SU-DHL-6 (cell line): ENCODE data around the gene LRRN2.

Experiments
- H2AFZ ChIP-seq: fragments of 200-600 bp; sonication (generic); 2 replicates; pipeline ENCODE4 v1.6.1; 2014; ENCODE audit warnings: low read depth, mild to moderate bottlenecking, moderate library complexity, mixed read lengths, antibody characterized with exemption, low read length; ENCODE audit not compliant: severe bottlenecking
- H3F3A ChIP-seq: fragments of 200-600 bp; shearing (Covaris generic); 2 replicates; pipeline ENCODE4 v1.6.0; 2016; ENCODE audit warnings: antibody characterized with exemption, mild to moderate bottlenecking; ENCODE audit not compliant: insufficient read depth
- H3K27ac ChIP-seq: fragments of 200-600 bp; sonication (generic); 2 replicates; pipeline ENCODE4 v1.5.1; 2016; ENCODE audit warnings: low read depth, mild to moderate bottlenecking, low read length, moderate library complexity, mixed read lengths
- H3K27me3 ChIP-seq: fragments of 200-600 bp; sonication (generic), shearing (Covaris generic); 2 replicates; pipeline ENCODE4 v1.6.0; 2014; ENCODE audit warnings: mild to moderate bottlenecking, low read length
- H3K36me3 ChIP-seq: fragments of 200-600 bp; sonication (generic); 2 replicates; pipeline ENCODE4 v1.6.1; 2014; ENCODE audit warnings: mild to moderate bottlenecking, low read length, mixed read lengths
- H3K4me2 ChIP-seq: fragments of 300-600, 200-600 bp; shearing (Covaris generic), sonication (generic); 2 replicates; pipeline ENCODE4 v1.6.0; 2014; ENCODE audit warnings: low read length, low read depth, mild to moderate bottlenecking; ENCODE audit not compliant: poor library complexity, severe bottlenecking
- H3K4me3 ChIP-seq: fragments of 200-600 bp; sonication (generic); 2 replicates; pipeline ENCODE4 v1.5.1; 2014; ENCODE audit warnings: antibody characterized with exemption, low read length, mild to moderate bottlenecking, mixed read lengths; ENCODE audit not compliant: insufficient read depth, poor library complexity, severe bottlenecking
- H3K79me2 ChIP-seq: fragments of 200-600 bp; sonication (generic); 2 replicates; pipeline ENCODE4 v1.6.1; 2014; ENCODE audit warnings: mild to moderate bottlenecking, low read length, moderate library complexity; ENCODE audit not compliant: insufficient read depth
- H3K9ac ChIP-seq: fragments of 200-600 bp; sonication (generic); 2 replicates; pipeline ENCODE4 v1.7.0; 2014; ENCODE audit warnings: mild to moderate bottlenecking, low read length
- H3K9me2 ChIP-seq: fragments of 200-600 bp; sonication (generic); replicated peaks from 2 replicates; pipeline ENCODE4 v1.6.1; 2014; ENCODE audit warnings: low read length; ENCODE audit not compliant: insufficient read depth
- H3K9me3 ChIP-seq: fragments of 200-600 bp; sonication (generic); 2 replicates; pipeline ENCODE4 v1.6.1; 2014; ENCODE audit warnings: low read length, mixed read lengths; ENCODE audit not compliant: insufficient read depth
- H4K20me1 ChIP-seq: fragments of 200-600 bp; sonication (generic); 2 replicates; pipeline ENCODE4 v1.6.1; 2014; ENCODE audit warnings: low read depth, mild to moderate bottlenecking, antibody characterized with exemption, low read length, moderate library complexity, mixed read lengths
- EZH2phosphoT487 ChIP-seq: fragments of 200-600 bp; sonication (generic), shearing (Covaris generic); conservative IDR thresholded peaks from 2 replicates; pipeline ENCODE4 v1.6.1; 2018; ENCODE audit warnings: mild to moderate bottlenecking, antibody characterized with exemption, low read length, moderate library complexity, mixed read lengths
- TF ChIP-seq, protein P1 (sequence below): fragments of 200-600 bp; sonication (generic); IDR thresholded peaks from one replicate; pipeline ENCODE4 v1.5.1; 2017; ENCODE audit warnings: antibody characterized with exemption, mild to moderate bottlenecking, low read length, moderate library complexity; ENCODE audit not compliant: insufficient read depth, poor library complexity, severe bottlenecking

Gene LRRN2

DNA sequence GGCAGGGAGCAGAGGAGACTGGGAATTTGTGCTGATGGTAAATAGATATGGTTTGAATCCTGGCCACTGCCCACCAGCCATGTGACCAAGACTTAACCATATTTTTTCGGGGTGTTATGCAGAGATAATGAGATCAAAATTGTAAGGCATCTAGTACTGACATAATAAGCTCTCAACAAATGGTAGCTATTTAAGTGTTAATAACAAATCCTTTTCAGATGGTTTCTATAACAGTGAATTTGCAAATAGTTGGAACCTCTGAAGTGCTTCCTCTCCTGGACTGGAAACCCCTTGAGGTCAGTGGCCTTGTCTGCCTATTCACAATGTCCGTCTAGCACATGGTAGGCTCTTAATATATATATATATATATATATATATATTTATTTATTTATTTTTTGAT lies 104.7 kb downstream of the LRRN2 start:
- Histone ChIP-seq H3K36me3 (no peaks in the 10 kb centered on the region), H3K27ac (no peak overlapping the region), H3K4me3 (no peak overlapping the region), H2AFZ (no peak overlapping the region), H3K9me3 (no peaks in the 10 kb centered on the region), H3K9me2 (no peaks in the 10 kb centered on the region), H3F3A (no peaks in the 10 kb centered on the region), H3K4me2 (no peak overlapping the region), H3K79me2 (no peaks in the 10 kb centered on the region), H3K27me3 (no peaks in the 10 kb centered on the region), H4K20me1 (no peaks in the 10 kb centered on the region), H3K9ac (no peak overlapping the region)
- TF ChIP-seq EZH2phosphoT487: no peak
- TF ChIP-seq, protein P1, sequence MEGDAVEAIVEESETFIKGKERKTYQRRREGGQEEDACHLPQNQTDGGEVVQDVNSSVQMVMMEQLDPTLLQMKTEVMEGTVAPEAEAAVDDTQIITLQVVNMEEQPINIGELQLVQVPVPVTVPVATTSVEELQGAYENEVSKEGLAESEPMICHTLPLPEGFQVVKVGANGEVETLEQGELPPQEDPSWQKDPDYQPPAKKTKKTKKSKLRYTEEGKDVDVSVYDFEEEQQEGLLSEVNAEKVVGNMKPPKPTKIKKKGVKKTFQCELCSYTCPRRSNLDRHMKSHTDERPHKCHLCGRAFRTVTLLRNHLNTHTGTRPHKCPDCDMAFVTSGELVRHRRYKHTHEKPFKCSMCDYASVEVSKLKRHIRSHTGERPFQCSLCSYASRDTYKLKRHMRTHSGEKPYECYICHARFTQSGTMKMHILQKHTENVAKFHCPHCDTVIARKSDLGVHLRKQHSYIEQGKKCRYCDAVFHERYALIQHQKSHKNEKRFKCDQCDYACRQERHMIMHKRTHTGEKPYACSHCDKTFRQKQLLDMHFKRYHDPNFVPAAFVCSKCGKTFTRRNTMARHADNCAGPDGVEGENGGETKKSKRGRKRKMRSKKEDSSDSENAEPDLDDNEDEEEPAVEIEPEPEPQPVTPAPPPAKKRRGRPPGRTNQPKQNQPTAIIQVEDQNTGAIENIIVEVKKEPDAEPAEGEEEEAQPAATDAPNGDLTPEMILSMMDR: no peak

DNA sequence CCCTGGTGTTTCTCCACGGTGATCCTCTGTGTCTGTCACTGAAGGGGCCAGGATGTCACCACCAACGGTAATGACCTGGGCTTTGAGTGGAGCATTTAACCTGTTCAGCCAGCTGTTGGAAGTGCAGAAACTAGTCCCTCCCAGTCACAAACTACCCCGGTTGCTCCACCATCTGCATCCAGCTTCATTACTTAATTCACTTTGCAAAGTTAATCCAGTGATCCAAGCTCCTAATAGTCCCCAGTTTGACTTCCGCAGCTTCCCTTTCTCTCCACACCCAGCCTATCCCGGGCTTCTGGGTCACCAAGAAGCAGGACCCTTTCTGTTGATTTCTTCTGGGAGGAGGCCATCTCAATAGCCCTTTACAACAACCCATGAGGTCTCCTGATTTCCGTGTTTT lies 105.9 kb downstream of the LRRN2 start:
- Histone ChIP-seq H3K27ac (no peak overlapping the region), H3K4me3 (no peak overlapping the region), H3K4me2 (no peak overlapping the region), H3K36me3 (no peaks in the 10 kb centered on the region), H3K9me2 (no peaks in the 10 kb centered on the region), H2AFZ (no peak overlapping the region), H3K79me2 (no peaks in the 10 kb centered on the region), H3K27me3 (no peaks in the 10 kb centered on the region), H3F3A (no peaks in the 10 kb centered on the region), H4K20me1 (no peaks in the 10 kb centered on the region), H3K9me3 (no peaks in the 10 kb centered on the region), H3K9ac (no peak overlapping the region)
- TF ChIP-seq, protein P1: no peak
- TF ChIP-seq EZH2phosphoT487: no peak

DNA sequence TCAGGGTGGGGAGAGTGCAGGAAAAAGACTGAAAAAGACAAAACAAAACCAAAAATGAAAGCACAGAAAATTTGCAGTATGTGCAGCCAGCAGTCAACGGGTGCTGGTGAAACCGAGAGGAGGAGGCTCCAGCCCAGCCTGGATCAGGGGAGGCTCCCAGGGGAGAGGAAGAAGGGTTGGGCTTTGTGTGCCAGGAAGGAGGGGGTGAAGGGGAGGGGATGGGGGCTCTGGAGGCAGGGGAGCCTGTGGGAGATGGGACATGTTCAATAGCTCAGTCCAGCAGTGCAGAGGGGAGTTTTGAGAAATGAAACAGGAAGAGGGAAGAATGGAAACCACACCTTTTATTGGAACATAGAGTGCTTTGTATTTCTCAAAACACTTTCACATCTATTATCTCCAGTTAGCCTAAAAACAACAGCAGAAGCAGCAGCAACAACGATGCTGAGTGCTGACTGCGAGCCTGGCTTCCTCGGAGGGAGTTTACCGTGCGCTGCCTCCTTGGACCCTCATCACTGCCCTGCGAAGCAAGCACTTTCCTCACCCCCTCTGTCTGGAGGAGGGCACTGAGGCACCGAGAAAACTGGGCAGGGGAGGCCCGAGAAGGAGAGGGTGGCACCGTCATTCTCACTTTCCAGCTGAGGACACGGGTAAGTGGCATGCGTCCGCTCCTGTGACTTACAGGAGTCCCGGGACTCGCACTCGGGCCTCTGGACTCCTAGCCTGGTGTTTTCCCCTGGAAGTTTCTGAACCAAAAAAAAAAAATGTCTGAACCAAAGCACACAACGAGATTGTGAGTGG lies 106.5 kb downstream of the LRRN2 start:
- Histone ChIP-seq H3K36me3 (no peaks in the 10 kb centered on the region), H4K20me1 (no peaks in the 10 kb centered on the region), H3K27me3 (no peaks in the 10 kb centered on the region), H3K27ac (no peak overlapping the region), H3F3A (no peaks in the 10 kb centered on the region), H3K9me2 (no peaks in the 10 kb centered on the region), H3K9ac (no peak overlapping the region), H3K9me3 (no peaks in the 10 kb centered on the region), H3K4me3 (no peak overlapping the region), H2AFZ (no peak overlapping the region), H3K4me2 (no peak overlapping the region), H3K79me2 (no peaks in the 10 kb centered on the region)
- no peak for TF ChIP-seq EZH2phosphoT487
- TF ChIP-seq, protein P1: no peak
